Iris pigment epithelial cell (primary cell): Measurements from ENCODE around the gene NPBWR2.
A peak's percentile ranks its signal among the peaks of the same experiment; 100 is the strongest.

ENCODE experiments used
- DNase-seq: peaks from one replicate; pipeline ENCODE4 v3.0.0-alpha.2; 2011; ENCODE audit warnings: low read depth

The NPBWR2 gene

GRCh38 chr20:64084685-64085152, 22.6 kb downstream of the NPBWR2 start:
- DNase-seq, result no peak

- DNase-seq, result no peak
These were observed 23.3 kb downstream of the NPBWR2 start, which contains the start of gene LKAAEAR1 for GRCh38 chr20:64083804-64084684. LKAAEAR1 (minus strand) TSS chr20:64084398; CDS start chr20:64084219, 179 bp downstream.

- DNase-seq, result peak; percentile 84
These were observed 24.0 kb downstream of the NPBWR2 start for GRCh38 chr20:64083378-64083803.

- no peak for DNase-seq
These were observed 24.5 kb downstream of the NPBWR2 start for GRCh38 chr20:64082820-64083377.

GRCh38 chr20:64082126-64082731, 25.1 kb downstream of the NPBWR2 start:
- DNase-seq, result no peak

- no peak for DNase-seq
These were observed 25.8 kb downstream of the NPBWR2 start for GRCh38 chr20:64081624-64081964.

GRCh38 chr20:64080813-64081623, 26.3 kb downstream of the NPBWR2 start:
- DNase-seq, result no peak

GRCh38 chr20:64080013-64080812, 27.2 kb downstream of the NPBWR2 start, which contains the start of gene OPRL1:
OPRL1 (plus strand) TSS chr20:64080082; CDS start chr20:64092721, 12,639 bp downstream.
- peak; percentile 29 for DNase-seq

GRCh38 chr20:64079273-64080012, 27.9 kb downstream of the NPBWR2 start, which contains the start of gene RGS19:
RGS19 (minus strand) TSS chr20:64079518; CDS start chr20:64076886, 2,632 bp downstream.
- peak; percentile 50 for DNase-seq

GRCh38 chr20:64078934-64079272, 28.5 kb downstream of the NPBWR2 start:
- no peak for DNase-seq

GRCh38 chr20:64077876-64078551, 29.4 kb downstream of the NPBWR2 start:
- DNase-seq, result no peak

- DNase-seq, result no peak
These were observed 29.9 kb downstream of the NPBWR2 start for GRCh38 chr20:64077541-64077875.

GRCh38 chr20:64077094-64077493, 30.3 kb downstream of the NPBWR2 start:
- DNase-seq, result no peak

- no peak for DNase-seq
These were observed 31.0 kb downstream of the NPBWR2 start for GRCh38 chr20:64076061-64076997.

GRCh38 chr20:64075556-64075955, 31.8 kb downstream of the NPBWR2 start:
- DNase-seq, result no peak

- no peak for DNase-seq
These were observed 32.4 kb downstream of the NPBWR2 start for GRCh38 chr20:64074963-64075362.

GRCh38 chr20:64074184-64074789, 33.1 kb downstream of the NPBWR2 start:
- no peak for DNase-seq

GRCh38 chr20:64073476-64074183, 33.7 kb downstream of the NPBWR2 start:
- no peak for DNase-seq
